ENCODE data around the gene NAGPA.

Gene NAGPA

GRCh38 chr16:5071341-5071680 is 37.6 kb upstream of the NAGPA start:
- Histone ChIP-seq H3K4me3 (ENCODE audit: low read depth, low read length) (peak overlapping the region; percentile 92), H3K9me3 (ENCODE audit: control insufficient read depth, insufficient read depth, low read depth, low read length) (no peaks in the 10 kb centered on the region), H3K4me1 (ENCODE audit: control insufficient read depth, insufficient read depth, low read length) (peaks cover 9% of the 10 kb centered on the region), H3K27me3 (ENCODE audit: control insufficient read depth, insufficient read depth, low read length) (no peaks in the 10 kb centered on the region), H3K36me3 (ENCODE audit: control insufficient read depth, insufficient read depth, low read length) (peaks cover 24% of the 10 kb centered on the region), H3K27ac (ENCODE audit: low read depth, low read length) (no peak overlapping the region), H3K9ac (ENCODE audit: low read length) (no peak overlapping the region)

GRCh38 chr16:5070431-5071186 is 36.9 kb upstream of the NAGPA start:
- no peak overlapping the region for H3K27ac ChIP-seq (ENCODE audit: low read depth, low read length)
- peaks cover 17% of the 10 kb centered on the region for H3K36me3 ChIP-seq (ENCODE audit: control insufficient read depth, insufficient read depth, low read length)
- H3K9me3 ChIP-seq (ENCODE audit: control insufficient read depth, insufficient read depth, low read depth, low read length), result no peaks in the 10 kb centered on the region
- H3K9ac ChIP-seq (ENCODE audit: low read length), result no peak overlapping the region
- no peak overlapping the region for H3K4me3 ChIP-seq (ENCODE audit: low read depth, low read length)
- H3K4me1 ChIP-seq (ENCODE audit: control insufficient read depth, insufficient read depth, low read length), result peaks cover 9% of the 10 kb centered on the region
- H3K27me3 ChIP-seq (ENCODE audit: control insufficient read depth, insufficient read depth, low read length), result no peaks in the 10 kb centered on the region

- H3K27ac ChIP-seq (ENCODE audit: low read depth, low read length), result no peak overlapping the region
- no peak overlapping the region for H3K4me3 ChIP-seq (ENCODE audit: low read depth, low read length)
- H3K4me1 ChIP-seq (ENCODE audit: control insufficient read depth, insufficient read depth, low read length), result peaks cover 9% of the 10 kb centered on the region
- H3K36me3 ChIP-seq (ENCODE audit: control insufficient read depth, insufficient read depth, low read length), result peaks cover 10% of the 10 kb centered on the region
- no peaks in the 10 kb centered on the region for H3K9me3 ChIP-seq (ENCODE audit: control insufficient read depth, insufficient read depth, low read depth, low read length)
- no peaks in the 10 kb centered on the region for H3K27me3 ChIP-seq (ENCODE audit: control insufficient read depth, insufficient read depth, low read length)
- H3K9ac ChIP-seq (ENCODE audit: low read length), result no peak overlapping the region
Observed at GRCh38 chr16:5069854-5070253, 36.1 kb upstream of the NAGPA start.

- Histone ChIP-seq H3K27me3 (ENCODE audit: control insufficient read depth, insufficient read depth, low read length) (no peaks in the 10 kb centered on the region), H3K4me1 (ENCODE audit: control insufficient read depth, insufficient read depth, low read length) (peaks cover 9% of the 10 kb centered on the region), H3K9ac (ENCODE audit: low read length) (no peak overlapping the region), H3K4me3 (ENCODE audit: low read depth, low read length) (no peak overlapping the region), H3K27ac (ENCODE audit: low read depth, low read length) (no peak overlapping the region), H3K36me3 (ENCODE audit: control insufficient read depth, insufficient read depth, low read length) (peaks cover 6% of the 10 kb centered on the region), H3K9me3 (ENCODE audit: control insufficient read depth, insufficient read depth, low read depth, low read length) (no peaks in the 10 kb centered on the region)
Observed at GRCh38 chr16:5069048-5069447, 35.3 kb upstream of the NAGPA start.

- Histone ChIP-seq H3K4me3 (ENCODE audit: low read depth, low read length) (no peak overlapping the region), H3K27me3 (ENCODE audit: control insufficient read depth, insufficient read depth, low read length) (no peaks in the 10 kb centered on the region), H3K9me3 (ENCODE audit: control insufficient read depth, insufficient read depth, low read depth, low read length) (no peaks in the 10 kb centered on the region), H3K36me3 (ENCODE audit: control insufficient read depth, insufficient read depth, low read length) (no peaks in the 10 kb centered on the region), H3K4me1 (ENCODE audit: control insufficient read depth, insufficient read depth, low read length) (no peaks in the 10 kb centered on the region), H3K9ac (ENCODE audit: low read length) (no peak overlapping the region), H3K27ac (ENCODE audit: low read depth, low read length) (no peak overlapping the region)
Observed at GRCh38 chr16:5066511-5066910, 32.8 kb upstream of the NAGPA start.

- no peaks in the 10 kb centered on the region for H3K27me3 ChIP-seq (ENCODE audit: control insufficient read depth, insufficient read depth, low read length)
- H3K36me3 ChIP-seq (ENCODE audit: control insufficient read depth, insufficient read depth, low read length), result no peaks in the 10 kb centered on the region
- no peak within 1 kb of the TSS for H3K9ac ChIP-seq (ENCODE audit: low read length)
- H3K9me3 ChIP-seq (ENCODE audit: control insufficient read depth, insufficient read depth, low read depth, low read length), result no peaks in the 10 kb centered on the region
- no peak within 1 kb of the TSS for H3K27ac ChIP-seq (ENCODE audit: low read depth, low read length)
- H3K4me1 ChIP-seq (ENCODE audit: control insufficient read depth, insufficient read depth, low read length), result no peaks in the 10 kb centered on the region
- H3K4me3 ChIP-seq (ENCODE audit: low read depth, low read length), result no peak within 1 kb of the TSS
Observed at GRCh38 chr16:5065813-5066212, 32.1 kb upstream of the NAGPA start, which contains the start of gene C16orf89. TSS of gene C16orf89 (minus strand) at chr16:5065956. CDS start at chr16:5065908, 48 bp downstream.

- no peak overlapping the region for H3K9ac ChIP-seq (ENCODE audit: low read length)
- no peaks in the 10 kb centered on the region for H3K27me3 ChIP-seq (ENCODE audit: control insufficient read depth, insufficient read depth, low read length)
- H3K36me3 ChIP-seq (ENCODE audit: control insufficient read depth, insufficient read depth, low read length), result no peaks in the 10 kb centered on the region
- no peak overlapping the region for H3K4me3 ChIP-seq (ENCODE audit: low read depth, low read length)
- H3K27ac ChIP-seq (ENCODE audit: low read depth, low read length), result no peak overlapping the region
- peaks cover under 1% of the 10 kb centered on the region; the same call in 1 of the 2 replicates for H3K4me1 ChIP-seq (ENCODE audit: control insufficient read depth, insufficient read depth, low read length)
- no peaks in the 10 kb centered on the region for H3K9me3 ChIP-seq (ENCODE audit: control insufficient read depth, insufficient read depth, low read depth, low read length)
Observed at GRCh38 chr16:5065326-5065725, 31.6 kb upstream of the NAGPA start.

- peaks cover 5% of the 10 kb centered on the region for H3K4me1 ChIP-seq (ENCODE audit: control insufficient read depth, insufficient read depth, low read length)
- H3K9ac ChIP-seq (ENCODE audit: low read length), result no peak overlapping the region
- H3K27me3 ChIP-seq (ENCODE audit: control insufficient read depth, insufficient read depth, low read length), result no peaks in the 10 kb centered on the region
- H3K36me3 ChIP-seq (ENCODE audit: control insufficient read depth, insufficient read depth, low read length), result no peaks in the 10 kb centered on the region
- H3K4me3 ChIP-seq (ENCODE audit: low read depth, low read length), result no peak overlapping the region
- H3K27ac ChIP-seq (ENCODE audit: low read depth, low read length), result no peak overlapping the region
- H3K9me3 ChIP-seq (ENCODE audit: control insufficient read depth, insufficient read depth, low read depth, low read length), result no peaks in the 10 kb centered on the region
Observed at GRCh38 chr16:5064915-5065314, 31.2 kb upstream of the NAGPA start.

- H3K4me1 ChIP-seq (ENCODE audit: control insufficient read depth, insufficient read depth, low read length), result peaks cover 14% of the 10 kb centered on the region
- H3K9me3 ChIP-seq (ENCODE audit: control insufficient read depth, insufficient read depth, low read depth, low read length), result no peaks in the 10 kb centered on the region
- H3K27me3 ChIP-seq (ENCODE audit: control insufficient read depth, insufficient read depth, low read length), result no peaks in the 10 kb centered on the region
- H3K27ac ChIP-seq (ENCODE audit: low read depth, low read length), result no peak overlapping the region
- H3K9ac ChIP-seq (ENCODE audit: low read length), result no peak overlapping the region
- H3K4me3 ChIP-seq (ENCODE audit: low read depth, low read length), result no peak overlapping the region
- H3K36me3 ChIP-seq (ENCODE audit: control insufficient read depth, insufficient read depth, low read length), result no peaks in the 10 kb centered on the region
Observed at GRCh38 chr16:5062790-5063765, 29.3 kb upstream of the NAGPA start.

- no peak overlapping the region for H3K27ac ChIP-seq (ENCODE audit: low read depth, low read length)
- H3K9ac ChIP-seq (ENCODE audit: low read length), result no peak overlapping the region
- H3K36me3 ChIP-seq (ENCODE audit: control insufficient read depth, insufficient read depth, low read length), result no peaks in the 10 kb centered on the region
- no peaks in the 10 kb centered on the region for H3K9me3 ChIP-seq (ENCODE audit: control insufficient read depth, insufficient read depth, low read depth, low read length)
- no peak overlapping the region for H3K4me3 ChIP-seq (ENCODE audit: low read depth, low read length)
- H3K27me3 ChIP-seq (ENCODE audit: control insufficient read depth, insufficient read depth, low read length), result no peaks in the 10 kb centered on the region
- H3K4me1 ChIP-seq (ENCODE audit: control insufficient read depth, insufficient read depth, low read length), result peaks cover 14% of the 10 kb centered on the region
Observed at GRCh38 chr16:5062051-5062450, 28.3 kb upstream of the NAGPA start.

GRCh38 chr16:5060073-5060641 is 26.4 kb upstream of the NAGPA start:
- peak overlapping the region; percentile 49; the same call in 1 of the 2 replicates for H3K27ac ChIP-seq (ENCODE audit: low read depth, low read length)
- peaks cover 14% of the 10 kb centered on the region for H3K4me1 ChIP-seq (ENCODE audit: control insufficient read depth, insufficient read depth, low read length)
- peak overlapping the region; percentile 23 for H3K9ac ChIP-seq (ENCODE audit: low read length)
- no peak overlapping the region for H3K4me3 ChIP-seq (ENCODE audit: low read depth, low read length)
- H3K36me3 ChIP-seq (ENCODE audit: control insufficient read depth, insufficient read depth, low read length), result no peaks in the 10 kb centered on the region
- no peaks in the 10 kb centered on the region for H3K27me3 ChIP-seq (ENCODE audit: control insufficient read depth, insufficient read depth, low read length)
- no peaks in the 10 kb centered on the region for H3K9me3 ChIP-seq (ENCODE audit: control insufficient read depth, insufficient read depth, low read depth, low read length)

All from HUES6 (cell line).